IgD-negative memory B cell (primary cell): ENCODE data around the gene KLKB1. TPM values are rescaled to one million over a fixed set of nuclear protein-coding genes. Genes with fewer than 3 reads are reported as not detected.

Source experiments
- H3K27ac Mint-ChIP-seq, 3 donors: one replicate each; pipeline ENCODE4 v1.8.0; 2020 to 2022; ENCODE audit warnings: mild to moderate bottlenecking in 3 of 3, mixed read lengths in 3 of 3, moderate library complexity in 1 of 3
- H3K27me3 Mint-ChIP-seq: one replicate; pipeline ENCODE4 v1.8.0; 2021; ENCODE audit warnings: mixed read lengths
- H3K36me3 Mint-ChIP-seq: one replicate; pipeline ENCODE4 v1.8.0; 2020; ENCODE audit warnings: mild to moderate bottlenecking, mixed read lengths
- H3K4me1 Mint-ChIP-seq, 3 donors: one replicate each; pipeline ENCODE4 v1.8.0; 2020 to 2022; ENCODE audit warnings: mixed read lengths in 3 of 3, mild to moderate bottlenecking in 1 of 3
- H3K4me3 Mint-ChIP-seq, 4 donors: one replicate each; pipeline ENCODE4 v1.8.0; 2020 to 2022; ENCODE audit warnings: mild to moderate bottlenecking in 4 of 4, mixed read lengths in 4 of 4, moderate library complexity in 3 of 4
- H3K9me3 Mint-ChIP-seq, 3 donors: one replicate each; pipeline ENCODE4 v1.8.0; 2020 to 2021; ENCODE audit warnings: mixed read lengths in 3 of 3, mild to moderate bottlenecking in 1 of 3
- polyA plus RNA-seq: library from polyadenylated mRNA; unstranded; fragments of 300-500 nt; fragmentation: Illumina TruSeq; gene quantifications from one replicate; pipeline ENCODE4 v1.2.3, GENCODE V29; 2021

KLKB1 gene
- polyA plus RNA-seq, 1 donor from 2014 or later: 0.23 TPM

DNA sequence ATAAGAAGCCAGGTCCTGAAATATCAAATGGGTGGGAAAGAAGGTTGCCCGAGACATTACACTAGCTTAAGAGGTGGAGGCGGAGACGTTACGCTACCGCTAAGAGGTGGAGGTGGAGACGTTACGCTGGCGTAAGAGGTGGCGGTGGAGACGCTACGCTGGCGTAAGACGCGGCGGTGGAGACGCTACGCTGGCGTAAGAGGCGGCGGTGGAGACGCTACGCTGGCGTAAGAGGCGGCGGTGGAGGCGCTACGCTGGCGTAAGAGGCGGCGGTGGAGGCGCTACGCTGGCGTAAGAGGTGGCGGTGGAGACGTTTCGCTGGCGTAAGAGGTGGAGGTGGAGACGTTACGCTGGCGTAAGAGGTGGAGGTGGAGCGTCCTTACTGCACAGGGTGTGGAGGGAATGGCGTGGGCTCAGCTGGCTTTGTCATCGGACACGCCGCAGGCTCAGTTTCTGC is 23.2 kb upstream of the KLKB1 start:
- H3K4me3 Mint-ChIP-seq: peak overlapping the region; percentile 21 to 88 (median 86)
- H3K4me1 Mint-ChIP-seq: peaks cover 6 to 12% (median 7%) of the 10 kb centered on the region in 3 donors
- H3K27ac Mint-ChIP-seq: peak overlapping the region; percentile 10 to 53 (median 52)
- H3K36me3 Mint-ChIP-seq: peaks cover 13% of the 10 kb centered on the region
- H3K9me3 Mint-ChIP-seq: peaks cover 0 to 6% (median 5%) of the 10 kb centered on the region in 3 donors
- no peaks in the 10 kb centered on the region for H3K27me3 Mint-ChIP-seq

DNA sequence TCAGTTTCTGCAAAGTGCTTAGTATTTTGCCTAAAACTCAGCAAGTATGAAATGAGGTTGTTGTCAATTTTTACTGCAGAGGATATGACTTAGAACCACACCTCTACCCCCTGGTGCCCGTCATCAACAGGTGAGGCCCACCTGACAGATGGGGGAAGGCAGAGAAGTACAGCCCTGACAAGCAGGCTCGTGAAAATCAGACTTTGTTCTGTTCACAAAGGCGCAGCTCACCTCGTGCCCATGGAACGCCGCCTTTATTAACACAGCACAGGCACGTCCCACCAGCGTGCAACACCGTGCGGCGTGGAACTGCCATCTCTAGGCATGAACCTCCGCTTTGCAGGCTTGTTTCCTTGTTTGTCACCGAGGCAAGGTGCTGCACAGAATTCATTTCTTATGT is 22.6 kb upstream of the KLKB1 start:
- H3K4me3 Mint-ChIP-seq: peak overlapping the region; percentile 21 to 88 (median 86)
- peak overlapping the region; percentile 10 to 53 (median 52) for H3K27ac Mint-ChIP-seq

DNA sequence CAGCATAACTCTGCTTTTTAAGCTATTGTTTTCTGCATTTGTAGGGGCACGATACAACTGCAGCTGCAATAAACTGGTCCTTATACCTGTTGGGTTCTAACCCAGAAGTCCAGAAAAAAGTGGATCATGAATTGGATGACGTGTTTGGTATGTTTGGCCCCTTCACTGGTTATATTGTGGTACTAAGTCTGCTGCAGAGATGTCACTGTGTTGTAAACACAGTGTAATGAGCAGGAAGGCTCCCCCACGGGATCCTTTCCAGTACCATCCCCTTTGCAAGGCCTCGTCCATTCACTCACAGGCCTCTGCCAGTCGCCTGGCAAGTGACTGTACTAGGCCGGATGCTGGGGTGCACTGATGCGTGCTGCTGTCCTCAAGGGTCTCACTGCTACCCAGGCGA is 22.2 kb upstream of the KLKB1 start:
- Mint-ChIP-seq H3K4me3 (peak overlapping the region in 1 of 4 donors; percentile 46), H3K9me3 (peaks cover 0 to 6% (median 5%) of the 10 kb centered on the region in 3 donors), H3K4me1 (peaks cover 6 to 12% (median 7%) of the 10 kb centered on the region in 3 donors), H3K36me3 (peaks cover 21% of the 10 kb centered on the region), H3K27ac (peak overlapping the region in 2 of 3 donors; percentile 8 to 53), H3K27me3 (no peaks in the 10 kb centered on the region)

More for the DNA sequence above, 22.6 kb upstream of the KLKB1 start:
- peaks cover 17% of the 10 kb centered on the region for H3K36me3 Mint-ChIP-seq
- no peaks in the 10 kb centered on the region for H3K27me3 Mint-ChIP-seq
- H3K4me1 Mint-ChIP-seq: peaks cover 6 to 12% (median 7%) of the 10 kb centered on the region in 3 donors
- H3K9me3 Mint-ChIP-seq: peaks cover 0 to 6% (median 5%) of the 10 kb centered on the region in 3 donors

DNA sequence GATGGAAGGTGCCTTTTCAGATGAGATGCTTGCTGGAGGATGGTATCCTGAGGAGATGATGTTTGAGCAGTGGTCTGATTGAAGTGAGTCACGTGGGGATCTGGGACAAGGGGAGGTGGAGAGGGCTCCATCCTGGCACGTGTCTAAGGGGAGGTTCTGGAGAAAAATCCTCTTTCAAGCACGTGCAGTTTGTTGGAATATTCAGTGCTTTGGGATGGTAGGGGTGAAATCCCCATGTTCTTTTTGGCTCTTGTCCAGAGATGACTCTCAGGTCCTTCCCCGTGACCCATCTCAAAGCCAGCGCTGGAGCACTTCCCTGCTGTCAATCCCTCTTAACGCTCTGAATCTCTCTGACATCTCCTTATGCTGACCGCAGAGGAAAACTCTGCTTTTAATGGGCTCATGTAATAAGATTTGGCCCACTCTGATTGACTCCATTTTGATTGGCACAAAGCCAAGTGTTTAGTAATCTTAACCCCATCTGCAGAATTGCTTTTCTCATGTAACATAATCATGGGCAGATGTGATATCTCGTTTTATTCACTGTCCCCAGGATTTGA is 10.8 kb upstream of the KLKB1 start:
- Mint-ChIP-seq H3K36me3 (peaks cover 12% of the 10 kb centered on the region), H3K4me3 (no peak overlapping the region), H3K27ac (no peak overlapping the region), H3K27me3 (no peaks in the 10 kb centered on the region), H3K9me3 (peaks cover 0 to 3% (median 2%) of the 10 kb centered on the region in 3 donors), H3K4me1 (no peaks in the 10 kb centered on the region)

DNA sequence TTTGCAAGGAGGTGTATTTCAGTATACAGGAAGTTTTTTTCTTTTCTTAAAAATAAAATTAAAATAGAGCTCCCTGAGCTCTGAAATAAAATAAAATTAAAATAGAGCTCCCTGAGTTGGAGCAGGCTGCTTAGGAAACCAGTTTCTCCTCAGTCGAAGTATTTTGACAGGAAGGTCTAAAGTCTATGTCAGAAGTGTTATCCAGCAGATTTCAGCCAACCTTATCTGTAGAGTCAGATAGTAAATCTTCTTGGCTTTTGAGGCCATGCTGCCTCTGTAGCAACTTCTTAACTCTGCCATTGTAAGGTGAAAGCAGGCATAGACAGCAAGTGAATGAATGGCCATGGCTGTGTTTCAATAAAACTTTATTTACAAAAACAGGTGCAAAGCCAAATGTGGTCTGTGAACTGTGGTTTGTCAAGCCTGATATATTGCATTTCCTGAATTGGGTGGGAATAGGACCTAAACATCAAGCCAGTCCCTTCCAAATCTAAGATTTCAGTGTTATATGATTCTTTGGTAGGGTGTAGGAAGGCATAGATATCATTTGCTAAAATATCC is 9.5 kb upstream of the KLKB1 start:
- Mint-ChIP-seq H3K27ac (no peak overlapping the region), H3K36me3 (peaks cover 3% of the 10 kb centered on the region), H3K27me3 (no peaks in the 10 kb centered on the region), H3K4me3 (no peak overlapping the region), H3K4me1 (no peaks in the 10 kb centered on the region), H3K9me3 (peaks cover 0 to 5% (median 2%) of the 10 kb centered on the region in 3 donors)

DNA sequence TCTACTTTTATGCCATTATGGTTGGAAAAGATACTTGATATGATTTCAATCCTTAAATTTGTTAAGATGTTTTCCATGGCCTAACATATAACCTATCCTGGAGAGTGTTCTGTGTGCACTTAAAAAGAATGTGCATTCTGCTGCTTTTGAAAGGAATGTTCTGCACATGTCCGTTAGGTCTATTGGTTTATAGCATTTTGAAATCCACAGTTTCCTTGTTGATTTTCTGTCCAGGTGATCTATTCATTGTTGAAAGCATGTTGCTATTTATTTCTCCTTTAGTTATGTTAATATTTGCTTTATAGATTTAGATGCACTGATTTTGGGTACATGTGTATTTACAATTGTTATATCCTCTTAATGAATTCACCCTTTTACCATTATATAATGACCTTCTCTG is 5.7 kb upstream of the KLKB1 start:
- Mint-ChIP-seq H3K27ac (no peak overlapping the region), H3K4me1 (no peaks in the 10 kb centered on the region), H3K27me3 (no peaks in the 10 kb centered on the region), H3K9me3 (peaks cover 11 to 22% (median 20%) of the 10 kb centered on the region in 3 donors), H3K4me3 (no peak overlapping the region), H3K36me3 (peaks cover 7% of the 10 kb centered on the region)

DNA sequence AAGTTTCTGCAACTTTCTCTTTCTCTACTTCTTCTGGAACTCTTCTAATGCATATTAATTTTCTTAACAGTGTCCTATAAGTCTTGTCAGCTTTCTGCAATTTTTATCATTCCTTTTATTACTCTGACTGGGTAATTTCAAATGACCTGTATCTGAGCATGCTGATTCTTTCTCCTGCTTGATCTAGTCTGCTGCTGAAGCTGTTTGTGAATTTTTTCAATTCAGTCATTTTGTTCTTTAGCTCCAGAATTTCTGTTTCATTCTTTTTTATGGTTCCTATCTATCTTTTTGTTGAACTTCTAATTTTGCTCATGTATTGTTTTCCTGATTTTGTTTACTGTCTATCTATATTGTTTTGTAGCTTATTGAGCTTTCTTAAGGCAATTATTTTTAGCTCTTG is 1.5 kb upstream of the KLKB1 start:
- no peak overlapping the region for H3K27ac Mint-ChIP-seq
- no peak overlapping the region for H3K4me3 Mint-ChIP-seq
- H3K4me1 Mint-ChIP-seq: no peaks in the 10 kb centered on the region
- no peaks in the 10 kb centered on the region for H3K27me3 Mint-ChIP-seq
- H3K36me3 Mint-ChIP-seq: peaks cover 8% of the 10 kb centered on the region
- H3K9me3 Mint-ChIP-seq: peaks cover 9 to 23% (median 22%) of the 10 kb centered on the region in 3 donors

DNA sequence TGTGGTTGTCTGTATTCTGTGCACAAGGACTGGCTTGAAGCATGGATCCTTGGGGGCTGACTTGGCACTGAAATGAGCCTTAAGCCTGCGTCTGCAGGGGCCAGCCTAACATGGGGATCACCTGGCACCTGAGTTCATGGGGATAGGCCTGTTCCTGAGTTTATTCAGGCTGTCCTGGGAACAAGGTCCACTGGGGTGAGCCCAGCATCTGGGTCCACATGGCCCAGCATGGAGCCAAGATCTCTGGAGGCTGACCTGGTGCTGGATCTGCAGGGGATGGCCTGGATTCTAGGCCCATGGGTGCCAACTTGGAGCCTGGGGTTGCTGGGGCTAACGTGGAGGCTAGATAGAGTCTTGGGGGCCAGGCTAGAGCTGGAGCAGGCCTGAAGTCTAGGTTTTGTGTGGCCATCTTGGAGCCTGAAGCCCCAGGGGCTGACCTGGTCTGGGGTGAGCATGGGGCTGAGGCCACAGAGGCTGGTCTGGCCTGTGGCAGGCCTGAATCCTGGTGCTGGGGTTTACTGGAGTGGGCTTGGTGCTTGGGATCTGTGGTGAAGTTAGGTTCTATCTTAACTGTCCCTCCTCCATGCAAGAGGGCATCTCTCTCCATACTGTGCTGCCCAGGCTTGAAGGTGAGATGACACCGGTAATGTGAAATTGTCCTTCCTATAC is 652 bp upstream of the KLKB1 start:
- no peak overlapping the region for H3K27ac Mint-ChIP-seq
- peaks cover 9 to 23% (median 17%) of the 10 kb centered on the region in 3 donors for H3K9me3 Mint-ChIP-seq
- H3K27me3 Mint-ChIP-seq: no peaks in the 10 kb centered on the region
- peaks cover 8% of the 10 kb centered on the region for H3K36me3 Mint-ChIP-seq
- no peaks in the 10 kb centered on the region for H3K4me1 Mint-ChIP-seq
- H3K4me3 Mint-ChIP-seq: no peak overlapping the region

DNA sequence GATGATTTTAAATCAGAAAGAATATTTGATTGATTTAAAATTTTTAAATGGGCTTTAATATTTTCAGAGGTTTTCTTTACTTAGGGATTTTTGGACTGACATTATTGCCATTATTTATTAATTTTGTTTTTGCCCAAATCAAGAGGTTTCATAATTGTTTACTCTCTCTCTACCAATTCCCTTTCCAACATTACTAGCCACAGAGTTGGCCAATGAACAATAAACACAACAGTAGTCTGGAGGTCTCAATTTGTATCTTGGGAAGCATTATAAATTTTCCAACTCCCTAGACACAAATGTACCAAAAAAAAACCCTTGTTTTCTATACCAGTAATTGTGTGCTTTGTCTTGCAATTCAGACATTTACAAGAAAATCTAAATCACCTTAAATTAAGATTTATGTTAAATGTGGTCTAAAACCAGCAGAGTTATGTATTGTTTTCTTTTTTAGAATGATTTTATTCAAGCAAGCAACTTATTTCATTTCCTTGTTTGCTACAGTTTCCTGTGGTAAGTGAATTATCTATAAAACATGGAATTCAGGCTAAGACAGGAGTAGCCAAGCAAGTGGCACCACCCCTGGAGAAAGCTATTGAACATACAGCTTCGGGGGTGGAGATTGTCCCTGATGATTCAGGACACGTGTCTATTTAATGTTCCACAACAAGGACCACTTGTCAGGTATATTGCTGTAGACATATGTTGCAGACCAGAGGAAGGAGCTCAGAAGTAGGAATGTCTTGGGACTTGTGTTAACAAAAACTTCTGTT is 622 bp downstream of the KLKB1 start:
- Mint-ChIP-seq H3K4me1 (no peaks in the 10 kb centered on the region), H3K27ac (no peak overlapping the region), H3K4me3 (no peak overlapping the region), H3K36me3 (peaks cover 8% of the 10 kb centered on the region), H3K27me3 (no peaks in the 10 kb centered on the region), H3K9me3 (peaks cover 8 to 23% (median 17%) of the 10 kb centered on the region in 3 donors)

DNA sequence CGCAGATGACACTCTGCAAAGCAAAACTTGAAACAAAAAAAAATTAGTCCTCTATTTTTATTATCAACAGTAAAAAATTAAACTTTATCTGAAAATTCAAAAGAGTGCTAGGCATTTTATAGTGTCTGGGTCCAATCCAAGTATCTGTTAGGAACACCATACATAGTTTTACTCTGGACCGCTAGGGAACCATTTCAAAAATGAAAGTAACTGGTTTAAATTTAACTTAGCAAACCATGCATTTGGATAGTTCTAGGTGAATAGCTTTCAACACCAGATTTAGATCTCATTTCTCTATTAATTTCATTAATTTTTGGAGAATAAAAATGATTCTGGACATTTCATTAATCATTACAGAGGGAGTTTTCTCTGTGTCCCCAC is 1.2 kb downstream of the KLKB1 start:
- Mint-ChIP-seq H3K9me3 (peaks cover 5 to 18% (median 17%) of the 10 kb centered on the region in 3 donors), H3K27ac (no peak overlapping the region), H3K4me3 (no peak overlapping the region), H3K27me3 (no peaks in the 10 kb centered on the region), H3K4me1 (no peaks in the 10 kb centered on the region), H3K36me3 (peaks cover 8% of the 10 kb centered on the region)

DNA sequence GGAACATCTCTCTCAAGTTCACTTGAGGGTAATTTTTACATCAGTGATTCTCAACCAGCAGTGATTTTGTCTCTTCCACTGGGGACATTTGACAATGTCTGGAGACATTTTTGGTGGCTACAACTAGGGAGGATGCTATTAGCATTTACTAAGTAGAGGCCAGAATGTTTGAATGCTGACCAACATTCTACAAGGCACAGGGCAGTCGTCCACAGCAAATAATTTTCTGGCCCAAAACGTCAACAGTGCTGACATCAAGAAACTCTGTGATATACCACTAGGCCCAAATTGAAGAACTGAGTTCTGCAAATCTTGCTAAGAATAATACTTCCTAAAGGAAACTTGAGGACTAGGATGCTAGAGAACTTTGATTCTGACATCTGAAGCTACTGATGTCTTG is 7.1 kb downstream of the KLKB1 start:
- no peak overlapping the region for H3K27ac Mint-ChIP-seq
- H3K4me1 Mint-ChIP-seq: no peaks in the 10 kb centered on the region
- H3K4me3 Mint-ChIP-seq: no peak overlapping the region
- H3K9me3 Mint-ChIP-seq: no peaks in the 10 kb centered on the region
- no peaks in the 10 kb centered on the region for H3K27me3 Mint-ChIP-seq
- no peaks in the 10 kb centered on the region for H3K36me3 Mint-ChIP-seq

DNA sequence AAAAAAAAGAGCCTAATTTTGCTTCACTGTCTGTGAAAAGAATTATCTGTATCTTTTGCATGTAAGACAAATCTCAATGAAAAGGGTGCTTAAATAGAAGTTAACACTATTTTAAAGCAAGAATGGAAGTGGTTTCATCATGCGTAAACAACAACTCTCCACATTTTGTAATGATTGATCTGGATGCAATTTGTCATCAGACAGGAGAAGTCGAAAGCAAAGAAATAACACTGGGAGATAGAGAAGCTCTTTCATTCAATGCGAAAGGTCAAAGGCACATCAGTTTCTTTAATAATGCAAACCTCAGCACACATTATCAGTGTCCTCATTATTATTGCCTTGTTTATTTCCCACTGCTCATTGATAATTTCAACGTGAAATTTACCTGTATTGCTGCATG is 8.8 kb downstream of the KLKB1 start:
- H3K9me3 Mint-ChIP-seq: no peaks in the 10 kb centered on the region
- no peaks in the 10 kb centered on the region for H3K4me1 Mint-ChIP-seq
- H3K36me3 Mint-ChIP-seq: no peaks in the 10 kb centered on the region
- H3K4me3 Mint-ChIP-seq: no peak overlapping the region
- no peaks in the 10 kb centered on the region for H3K27me3 Mint-ChIP-seq
- no peak overlapping the region for H3K27ac Mint-ChIP-seq

DNA sequence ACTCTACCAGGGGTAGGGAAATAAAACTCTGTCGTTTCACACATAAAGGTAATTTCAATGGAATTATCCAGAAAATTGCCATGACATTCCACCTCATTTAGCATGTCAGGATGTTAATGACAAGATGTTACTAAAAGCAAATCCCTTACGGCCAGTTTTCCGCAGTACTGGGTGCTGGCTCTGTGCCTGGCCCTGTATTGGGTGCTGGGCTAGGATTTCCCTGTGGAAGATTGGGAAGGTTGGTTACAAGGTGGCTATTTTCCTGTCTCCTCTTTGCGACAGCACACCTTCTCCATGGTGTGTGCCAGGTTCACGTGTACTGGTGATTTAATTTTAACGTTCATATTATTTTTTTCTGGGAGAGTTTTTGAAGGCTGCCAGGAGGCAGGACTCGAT is 13.1 kb downstream of the KLKB1 start:
- H3K27ac Mint-ChIP-seq: no peak overlapping the region
- no peaks in the 10 kb centered on the region for H3K36me3 Mint-ChIP-seq
- H3K9me3 Mint-ChIP-seq: no peaks in the 10 kb centered on the region
- no peak overlapping the region for H3K4me3 Mint-ChIP-seq
- no peaks in the 10 kb centered on the region for H3K4me1 Mint-ChIP-seq
- peaks cover 1% of the 10 kb centered on the region for H3K27me3 Mint-ChIP-seq

DNA sequence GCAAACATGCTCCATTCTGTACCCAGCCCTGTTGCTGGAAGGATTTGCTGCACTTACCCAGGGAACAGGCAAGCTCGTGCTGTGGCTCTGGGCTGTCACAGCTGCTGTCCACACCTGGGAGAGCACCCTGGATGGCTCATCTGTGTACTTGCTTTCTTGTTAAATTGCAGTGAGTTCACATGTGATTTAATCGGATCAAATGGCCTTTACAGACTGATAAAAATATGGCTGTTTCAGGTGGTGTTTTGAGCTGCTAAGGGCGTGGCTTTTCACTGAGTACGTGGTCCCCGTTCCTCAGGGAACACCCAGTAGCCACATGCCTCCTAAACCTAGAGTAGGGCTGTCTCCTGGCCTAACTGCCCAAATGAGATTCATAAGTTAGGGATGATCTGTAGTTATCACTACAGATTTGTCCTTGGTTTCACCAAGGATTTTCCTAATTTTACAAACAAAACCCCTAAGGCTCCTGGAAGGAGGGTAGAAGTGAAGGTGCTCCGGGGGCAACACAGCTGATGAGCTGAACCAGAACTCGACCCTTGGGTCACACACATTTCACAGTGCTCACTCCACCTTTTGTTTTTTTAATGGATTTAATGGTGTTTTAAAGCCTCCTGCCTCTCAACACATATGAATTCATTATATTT is 13.7 kb downstream of the KLKB1 start:
- H3K27ac Mint-ChIP-seq: no peak overlapping the region
- H3K9me3 Mint-ChIP-seq: peaks cover 0 to 2% (median 0%) of the 10 kb centered on the region in 3 donors
- H3K27me3 Mint-ChIP-seq: peaks cover 1% of the 10 kb centered on the region
- H3K4me3 Mint-ChIP-seq: no peak overlapping the region
- no peaks in the 10 kb centered on the region for H3K36me3 Mint-ChIP-seq
- H3K4me1 Mint-ChIP-seq: no peaks in the 10 kb centered on the region

DNA sequence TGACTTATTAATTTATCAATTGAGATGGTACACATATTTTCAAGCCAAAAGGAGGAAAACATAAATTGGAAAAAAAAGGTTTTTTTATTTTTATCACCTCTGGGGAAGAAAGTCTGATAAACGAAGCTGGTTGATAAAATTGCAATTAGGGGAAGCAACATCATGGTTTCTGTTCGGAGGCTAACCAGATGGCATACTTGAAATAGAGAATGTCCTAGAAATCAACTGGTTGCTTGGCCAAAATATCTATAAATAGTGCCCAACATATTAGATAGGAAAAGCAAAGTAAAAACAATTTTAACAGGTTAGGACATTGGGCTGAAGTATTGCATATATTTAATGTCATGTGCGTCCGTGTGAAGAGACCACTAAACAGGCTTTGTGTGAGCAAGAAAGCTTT is 14.3 kb downstream of the KLKB1 start:
- no peaks in the 10 kb centered on the region for H3K4me1 Mint-ChIP-seq
- peaks cover under 1% of the 10 kb centered on the region for H3K36me3 Mint-ChIP-seq
- H3K9me3 Mint-ChIP-seq: peaks cover 0 to 5% (median 0%) of the 10 kb centered on the region in 3 donors
- H3K4me3 Mint-ChIP-seq: no peak overlapping the region
- no peak overlapping the region for H3K27ac Mint-ChIP-seq
- H3K27me3 Mint-ChIP-seq: peaks cover 1% of the 10 kb centered on the region
